K562 (cell line): Measurements from ENCODE around the gene ZP1. TPM values are rescaled to one million over a fixed set of nuclear protein-coding genes. Genes with fewer than 3 reads are reported as not detected.

Experiments used
- ASH1L ChIP-seq: fragments of 450-650 bp; IDR thresholded peaks from 2 replicates; pipeline ENCODE4 v1.6.1; 2018; ENCODE audit warnings: borderline replicate concordance, mild to moderate bottlenecking, low read depth; ENCODE audit not compliant: partially characterized antibody
- BRD9 ChIP-seq: fragments of 450-650 bp; IDR thresholded peaks from 2 replicates; pipeline ENCODE4 v1.6.1; 2018; ENCODE audit warnings: low read depth; ENCODE audit not compliant: partially characterized antibody
- CBX5 ChIP-seq: IDR thresholded peaks from 2 replicates; pipeline ENCODE4 v1.6.1; 2014; ENCODE audit warnings: low read depth, borderline replicate concordance
- GATAD2A ChIP-seq: fragments of 450-650 bp; IDR thresholded peaks from 2 replicates; pipeline ENCODE4 v1.6.1; 2017
- HNRNPLL ChIP-seq: fragments of 200-400 bp; formaldehyde crosslinking; IDR thresholded peaks from 2 replicates; pipeline ENCODE4 v1.6.1; 2017; ENCODE audit warnings: low read length, low read depth, mild to moderate bottlenecking; ENCODE audit not compliant: poor library complexity, severe bottlenecking
- MTA1 ChIP-seq: fragments of 450-650 bp; IDR thresholded peaks from 2 replicates; pipeline ENCODE4 v1.6.1; 2017; ENCODE audit warnings: borderline replicate concordance
- MTA3 ChIP-seq: fragments of 450-650 bp; formaldehyde crosslinking; IDR thresholded peaks from 2 replicates; pipeline ENCODE4 v1.6.1; 2017; ENCODE audit warnings: mild to moderate bottlenecking, borderline replicate concordance
- MXD1 ChIP-seq: fragments of 250-450 bp; sonication (Bioruptor Pico); IDR thresholded peaks from 2 replicates; pipeline ENCODE4 v1.8.0; 2021; ENCODE audit warnings: borderline replicate concordance, mild to moderate bottlenecking, moderate library complexity; ENCODE audit not compliant: poor library complexity, severe bottlenecking
- NFE2 ChIP-seq: IDR thresholded peaks from 2 replicates; pipeline ENCODE4 v1.6.1; 2014; ENCODE audit warnings: antibody characterized with exemption, low read depth
- NFIC ChIP-seq: fragments of 450-650 bp; IDR thresholded peaks from 2 replicates; pipeline ENCODE4 v1.6.1; 2017; ENCODE audit warnings: mild to moderate bottlenecking, inconsistent platforms
- RB1 ChIP-seq: fragments of 450-650 bp; IDR thresholded peaks from 2 replicates; pipeline ENCODE4 v1.6.1; 2017; ENCODE audit warnings: low read depth, mild to moderate bottlenecking
- RBM22 ChIP-seq: fragments of 200-400 bp; formaldehyde crosslinking; IDR thresholded peaks from 2 replicates; pipeline ENCODE4 v1.6.1; 2018; ENCODE audit warnings: low read length, low read depth; ENCODE audit not compliant: poor library complexity, severe bottlenecking
- SETDB1 ChIP-seq: IDR thresholded peaks from one replicate; pipeline ENCODE4 v1.6.1; 2012; ENCODE audit warnings: low read length, control low read depth, inconsistent platforms
- SMARCC2 ChIP-seq: fragments of 450-650 bp; IDR thresholded peaks from 2 replicates; pipeline ENCODE4 v1.6.1; 2017; ENCODE audit warnings: antibody characterized with exemption, moderate library complexity, mild to moderate bottlenecking, low read depth
- TEAD4 ChIP-seq, 2 experiments: sonication (generic) in 1 of 2; formaldehyde crosslinking in 1 of 2; IDR thresholded peaks; 2 replicates each; pipeline versions ENCODE4 v1.6.1 to v1.8.0; 2012 to 2022; ENCODE audit warnings: borderline replicate concordance in 1 of 2, inconsistent platforms in 1 of 2, low read length in 1 of 2, mild to moderate bottlenecking in 1 of 2, missing genetic modification reagents in 1 of 2
- ZNF431 ChIP-seq: sonication (generic); formaldehyde crosslinking; IDR thresholded peaks from 2 replicates; pipeline ENCODE4 v1.8.0; 2022; ENCODE audit warnings: mild to moderate bottlenecking, missing genetic modification reagents
- polyA plus RNA-seq, 8 experiments: library from polyadenylated mRNA; depleted of rRNA in 4 of 8; stranded (reverse) in 5 of 8; unstranded in 3 of 8; fragments of >200 nt; fragmentation: Nextera tagmentation in 2 of 8; fragmentation: Illumina TruSeq in 1 of 8; extraction: Ambion mirVana in 2 of 8; extraction: Trizol in 1 of 8; gene quantifications; 2 replicates each; pipeline versions ENCODE4 v1.2.1 to v1.2.3, GENCODE V29; 2011 to 2014; ENCODE audit warnings: inconsistent platforms in 1 of 8, missing spikeins in 1 of 8
- total RNA-seq, 7 experiments: library from RNA; depleted of rRNA in 6 of 7; stranded (reverse); fragments of >200 nt in 6 of 7; fragmentation: Illumina TruSeq in 2 of 7; extraction: Trizol in 2 of 7; gene quantifications; 2 replicates each; pipeline versions ENCODE4 v1.2.1 to v1.2.3, GENCODE V29; 2011 to 2021; ENCODE audit warnings: low replicate concordance in 1 of 7
- TF ChIP-seq, protein P1 (sequence below): sonication (generic); formaldehyde crosslinking; IDR thresholded peaks from 2 replicates; pipeline ENCODE4 v1.8.1; 2023; ENCODE audit warnings: mild to moderate bottlenecking, missing genetic modification reagents
- TF ChIP-seq, protein P2 (sequence below), 2 experiments: fragments of 450-650 bp in 1 of 2; sonication (generic) in 1 of 2; formaldehyde crosslinking in 1 of 2; IDR thresholded peaks in 1 of 2; conservative IDR thresholded peaks in 1 of 2; 2 replicates each; pipeline versions ENCODE4 v1.6.1 to v1.8.1; 2016 to 2023; ENCODE audit warnings: mild to moderate bottlenecking in 2 of 2, moderate library complexity in 2 of 2, inconsistent platforms in 1 of 2, missing genetic modification reagents in 1 of 2
- TF ChIP-seq, protein P3 (sequence below): fragments of 450-650 bp; IDR thresholded peaks from 2 replicates; pipeline ENCODE4 v1.6.1; 2018; ENCODE audit warnings: mild to moderate bottlenecking, low read depth; ENCODE audit not compliant: partially characterized antibody

ZP1 gene
- total and polyA plus RNA-seq, 9 of the 15 experiments (the other 6 are each of a cell fraction or from before 2014, with no cell fraction given) = 0.11 to 0.15 TPM; not detected in 7

DNA sequence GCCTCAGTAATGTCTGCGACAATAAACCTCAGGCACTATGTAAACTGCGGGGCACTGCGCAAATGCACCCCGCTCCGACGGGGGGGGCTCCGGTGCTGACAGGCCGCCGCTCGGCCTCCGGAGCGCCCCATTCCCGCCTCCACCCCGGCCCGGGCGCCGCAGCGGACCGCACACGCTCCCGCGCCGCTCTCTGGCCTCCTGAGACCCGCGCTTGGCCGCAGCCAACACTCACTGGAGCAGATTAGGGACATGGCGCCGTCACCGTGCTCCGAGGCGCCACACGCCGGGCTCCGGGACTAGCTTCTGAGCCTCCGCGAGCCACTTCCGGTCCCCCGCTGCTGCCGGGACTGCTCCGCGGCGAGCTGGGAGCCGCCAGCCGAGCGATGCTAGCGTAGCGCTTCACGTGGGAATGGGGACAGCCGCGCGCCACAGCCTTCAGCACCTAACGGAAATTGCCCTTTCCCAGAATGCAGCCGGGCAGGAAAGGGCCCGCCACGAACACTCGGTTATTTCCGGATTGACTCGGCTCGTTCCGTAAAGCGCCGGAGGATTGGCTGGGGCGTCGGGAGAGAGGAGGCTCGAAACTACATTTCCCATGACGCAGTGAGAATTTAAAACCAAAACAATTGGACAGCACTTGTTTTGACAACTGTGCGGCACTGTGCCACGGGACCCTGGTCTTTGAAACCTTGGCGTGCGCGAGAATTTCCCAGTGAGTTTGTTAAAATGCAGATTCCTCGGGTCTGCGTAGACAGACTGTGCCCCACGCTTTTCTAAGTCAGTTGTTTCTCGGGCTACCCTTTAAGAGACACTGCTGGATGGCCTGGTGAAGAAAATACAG lies 39.0 kb downstream of the ZP1 start, which contains the start of gene PRPF19 (continued):
- TF ChIP-seq, protein P1, sequence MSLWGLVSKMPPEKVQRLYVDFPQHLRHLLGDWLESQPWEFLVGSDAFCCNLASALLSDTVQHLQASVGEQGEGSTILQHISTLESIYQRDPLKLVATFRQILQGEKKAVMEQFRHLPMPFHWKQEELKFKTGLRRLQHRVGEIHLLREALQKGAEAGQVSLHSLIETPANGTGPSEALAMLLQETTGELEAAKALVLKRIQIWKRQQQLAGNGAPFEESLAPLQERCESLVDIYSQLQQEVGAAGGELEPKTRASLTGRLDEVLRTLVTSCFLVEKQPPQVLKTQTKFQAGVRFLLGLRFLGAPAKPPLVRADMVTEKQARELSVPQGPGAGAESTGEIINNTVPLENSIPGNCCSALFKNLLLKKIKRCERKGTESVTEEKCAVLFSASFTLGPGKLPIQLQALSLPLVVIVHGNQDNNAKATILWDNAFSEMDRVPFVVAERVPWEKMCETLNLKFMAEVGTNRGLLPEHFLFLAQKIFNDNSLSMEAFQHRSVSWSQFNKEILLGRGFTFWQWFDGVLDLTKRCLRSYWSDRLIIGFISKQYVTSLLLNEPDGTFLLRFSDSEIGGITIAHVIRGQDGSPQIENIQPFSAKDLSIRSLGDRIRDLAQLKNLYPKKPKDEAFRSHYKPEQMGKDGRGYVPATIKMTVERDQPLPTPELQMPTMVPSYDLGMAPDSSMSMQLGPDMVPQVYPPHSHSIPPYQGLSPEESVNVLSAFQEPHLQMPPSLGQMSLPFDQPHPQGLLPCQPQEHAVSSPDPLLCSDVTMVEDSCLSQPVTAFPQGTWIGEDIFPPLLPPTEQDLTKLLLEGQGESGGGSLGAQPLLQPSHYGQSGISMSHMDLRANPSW (CRISPR knock-in tag) = peak; percentile 87; the same call in 1 of the 2 replicates
- TF ChIP-seq ZNF431 (CRISPR knock-in tag) (peak; percentile 78; the same call in 1 of the 2 replicates), SETDB1 (no peak), TEAD4 (IDR thresholded peaks at IDR 0.05; ENCODE audit: low read length) (peak; percentile 20; the same call in 1 of the 2 replicates), TEAD4 (CRISPR knock-in tag; IDR thresholded peaks at IDR 0.05; ENCODE audit: borderline replicate concordance) (peak; percentile 64; the same call in 1 of the 2 replicates), SMARCC2 (no peak), RBM22 (no peak), NFE2 (no peak), HNRNPLL (peak; percentile 98), GATAD2A (peak; percentile 86), RB1 (peak; percentile 81; the same call in 1 of the 2 replicates), BRD9 (no peak), ASH1L (no peak), NFIC (peak; percentile 20; the same call in 1 of the 2 replicates), MTA1 (no peak), MTA3 (0 out of 2 replicates have a peak, but pooled peaks have one; percentile 43), MXD1 (peak; percentile 14), CBX5 (no peak)
- TF ChIP-seq, protein P2, sequence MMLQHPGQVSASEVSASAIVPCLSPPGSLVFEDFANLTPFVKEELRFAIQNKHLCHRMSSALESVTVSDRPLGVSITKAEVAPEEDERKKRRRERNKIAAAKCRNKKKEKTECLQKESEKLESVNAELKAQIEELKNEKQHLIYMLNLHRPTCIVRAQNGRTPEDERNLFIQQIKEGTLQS (IDR thresholded peaks at IDR 0.05) = no peak
- TF ChIP-seq, protein P2 (CRISPR knock-in tag; conservative IDR thresholded peaks at IDR 0.05) = no peak
- TF ChIP-seq, protein P3, sequence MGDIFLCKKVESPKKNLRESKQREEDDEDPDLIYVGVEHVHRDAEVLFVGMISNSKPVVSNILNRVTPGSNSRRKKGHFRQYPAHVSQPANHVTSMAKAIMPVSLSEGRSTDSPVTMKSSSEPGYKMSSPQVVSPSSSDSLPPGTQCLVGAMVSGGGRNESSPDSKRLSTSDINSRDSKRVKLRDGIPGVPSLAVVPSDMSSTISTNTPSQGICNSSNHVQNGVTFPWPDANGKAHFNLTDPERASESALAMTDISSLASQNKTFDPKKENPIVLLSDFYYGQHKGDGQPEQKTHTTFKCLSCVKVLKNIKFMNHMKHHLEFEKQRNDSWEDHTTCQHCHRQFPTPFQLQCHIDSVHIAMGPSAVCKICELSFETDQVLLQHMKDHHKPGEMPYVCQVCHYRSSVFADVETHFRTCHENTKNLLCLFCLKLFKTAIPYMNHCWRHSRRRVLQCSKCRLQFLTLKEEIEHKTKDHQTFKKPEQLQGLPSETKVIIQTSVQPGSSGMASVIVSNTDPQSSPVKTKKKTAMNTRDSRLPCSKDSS = no peak
